Activated CD8-positive, alpha-beta memory T cell treated with anti-CD3 and anti-CD28 coated beads for 4 hours (primary cell): ENCODE results near the gene UMAD1.

ENCODE experiments used
- DNase-seq, 2 donors: peaks; one replicate each; pipeline ENCODE4 v3.0.0-alpha.2; 2020; ENCODE audit warnings: low read depth in 2 of 2

Gene UMAD1

DNA sequence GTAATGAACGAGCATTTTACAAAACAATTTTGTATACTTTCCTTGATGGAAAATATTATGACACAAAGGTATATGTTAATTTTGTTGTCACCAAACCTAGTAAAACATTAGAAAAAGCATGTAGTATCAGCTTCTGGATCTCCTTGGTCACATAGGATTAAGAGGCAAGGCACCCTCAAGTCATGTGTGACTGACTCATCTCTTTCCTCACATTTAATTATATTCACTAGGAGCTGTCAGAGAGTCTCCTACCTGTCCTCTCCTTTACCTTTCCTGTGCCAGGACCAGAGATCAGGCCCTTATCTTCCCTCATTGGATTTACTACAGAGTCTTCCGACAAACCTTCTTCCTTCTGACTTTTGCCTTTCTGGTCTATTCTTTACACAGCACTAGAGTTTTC, 189.1 kb downstream of the UMAD1 start:
- no peak for DNase-seq

DNA sequence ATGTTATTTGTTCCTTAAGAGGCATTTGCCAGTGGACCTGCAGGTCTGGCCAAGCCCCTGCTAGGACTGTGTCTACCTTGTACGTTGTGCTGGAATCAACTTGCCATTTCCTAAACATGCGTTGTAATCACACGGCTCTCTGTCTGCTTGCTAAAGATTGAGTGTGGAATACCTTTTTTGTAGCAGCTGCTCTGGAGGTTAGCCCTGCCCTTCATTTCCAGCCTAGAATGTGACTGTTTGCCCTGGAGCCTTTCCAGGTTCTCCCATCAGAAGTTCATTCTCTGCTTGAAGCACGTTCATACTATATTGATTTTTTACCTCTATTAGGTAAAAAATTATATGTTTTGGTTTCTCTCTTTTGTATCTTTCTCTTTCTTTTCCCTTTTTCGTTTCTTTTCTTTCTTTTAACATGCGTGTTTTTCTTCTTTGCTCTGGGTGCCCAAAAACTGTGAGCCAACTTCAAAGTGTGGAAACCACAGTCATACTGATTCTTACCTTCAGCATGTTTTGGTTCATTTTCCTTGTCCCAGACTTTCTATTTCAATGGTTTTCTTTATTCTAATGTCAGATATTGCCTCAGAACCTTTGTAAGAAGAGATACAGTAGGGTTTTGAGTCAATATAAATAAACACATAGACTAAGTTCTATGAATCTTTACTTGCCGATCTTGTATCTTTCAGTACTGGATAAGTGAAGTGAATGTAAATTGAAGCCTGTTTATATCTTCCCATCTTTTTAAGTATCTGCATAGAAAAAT, 189.7 kb downstream of the UMAD1 start:
- no peak for DNase-seq

DNA sequence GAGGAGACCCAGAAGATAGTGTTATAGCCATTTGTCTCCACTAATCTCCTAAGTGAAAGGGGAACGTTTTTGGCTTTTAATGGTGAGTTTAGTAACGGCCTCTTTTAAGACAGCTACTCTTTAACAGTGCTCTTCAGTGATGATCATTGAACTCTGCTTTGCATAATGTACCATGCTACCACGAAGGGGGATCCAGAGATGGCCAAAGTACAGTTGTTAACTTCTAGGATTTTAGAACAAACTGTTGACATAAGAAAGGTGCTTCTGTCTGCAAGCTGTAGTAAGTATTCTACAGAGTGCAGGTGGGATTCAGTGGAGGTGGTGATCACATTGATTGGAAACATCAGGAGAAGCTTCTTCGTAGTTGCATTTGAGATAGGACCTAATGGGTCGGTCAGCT, 192.0 kb downstream of the UMAD1 start:
- no peak for DNase-seq

DNA sequence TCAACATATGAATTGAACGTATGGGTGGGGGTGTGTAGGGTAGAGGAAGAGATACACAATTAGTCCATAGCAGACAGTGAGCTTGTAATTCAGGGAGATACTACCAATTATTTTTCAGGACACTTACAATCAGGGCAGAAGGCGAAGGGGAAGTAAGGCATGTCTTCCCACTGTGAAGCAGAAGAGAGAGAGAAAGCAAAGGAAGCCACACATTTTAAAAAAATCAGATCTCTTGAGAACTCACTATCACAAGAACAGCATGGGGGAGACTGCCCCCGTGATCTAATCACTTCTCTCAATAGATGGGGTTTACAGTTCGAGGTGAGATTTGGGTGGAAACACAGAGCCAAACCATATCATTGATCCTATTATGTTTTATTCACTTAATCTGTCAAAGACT, 194.2 kb downstream of the UMAD1 start:
- DNase-seq = no peak

DNA sequence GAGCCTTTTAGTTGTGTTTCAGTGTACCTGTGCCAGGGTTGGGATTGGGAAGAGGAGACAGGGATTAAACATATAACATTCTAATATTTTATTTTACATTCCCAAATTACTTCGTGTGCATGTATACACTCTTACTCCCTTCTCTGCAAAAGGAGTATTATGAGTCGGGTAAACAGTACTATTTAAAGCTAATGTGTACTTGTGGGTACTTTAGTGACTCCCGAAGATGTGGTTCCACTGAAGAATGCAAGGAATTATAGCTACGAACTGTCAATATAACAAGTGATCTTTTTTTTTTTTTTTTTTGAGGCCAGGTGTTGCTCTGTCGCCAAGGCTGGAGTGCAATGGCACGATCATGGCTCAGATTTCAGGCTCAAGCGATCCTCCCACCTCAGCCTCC, 200.5 kb downstream of the UMAD1 start:
- no peak for DNase-seq

DNA sequence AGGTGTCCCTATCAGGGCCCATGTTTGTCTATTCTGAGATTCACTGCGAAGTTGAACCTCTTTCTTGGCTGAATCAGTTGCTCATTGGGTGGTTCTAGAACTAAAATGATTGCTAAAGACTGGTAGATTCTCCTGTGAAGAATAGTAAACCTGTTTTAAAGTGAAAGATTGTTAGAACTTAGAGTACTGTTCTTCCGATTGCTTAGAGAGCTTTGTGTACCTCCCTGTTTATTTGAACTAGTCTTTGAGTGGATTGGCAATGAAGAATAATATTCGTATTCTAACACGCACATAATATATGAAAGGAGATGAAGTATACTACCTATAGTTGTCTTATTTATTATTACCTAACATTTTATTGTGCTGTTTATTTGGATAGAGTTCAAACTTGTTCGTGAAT, 202.7 kb downstream of the UMAD1 start:
- no peak for DNase-seq

DNA sequence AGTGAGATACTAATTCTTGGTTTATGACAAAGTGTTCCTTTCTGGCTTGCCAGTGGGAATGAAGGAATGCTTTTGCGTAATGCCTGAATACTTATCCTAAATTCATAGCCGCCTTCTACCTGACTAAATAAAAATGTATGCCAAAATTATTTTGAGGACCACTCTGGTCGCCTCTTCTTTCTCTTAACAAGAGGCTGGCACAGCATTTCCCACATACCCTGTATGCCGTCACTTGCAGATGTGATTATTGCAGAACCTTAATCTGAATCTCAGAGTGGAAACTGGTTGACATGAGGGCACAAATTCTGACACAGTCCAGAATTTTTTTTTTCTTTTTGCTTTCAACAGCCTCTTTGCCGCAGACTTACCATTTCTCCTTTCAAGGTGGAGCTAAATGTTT, 203.4 kb downstream of the UMAD1 start:
- DNase-seq = no peak

DNA sequence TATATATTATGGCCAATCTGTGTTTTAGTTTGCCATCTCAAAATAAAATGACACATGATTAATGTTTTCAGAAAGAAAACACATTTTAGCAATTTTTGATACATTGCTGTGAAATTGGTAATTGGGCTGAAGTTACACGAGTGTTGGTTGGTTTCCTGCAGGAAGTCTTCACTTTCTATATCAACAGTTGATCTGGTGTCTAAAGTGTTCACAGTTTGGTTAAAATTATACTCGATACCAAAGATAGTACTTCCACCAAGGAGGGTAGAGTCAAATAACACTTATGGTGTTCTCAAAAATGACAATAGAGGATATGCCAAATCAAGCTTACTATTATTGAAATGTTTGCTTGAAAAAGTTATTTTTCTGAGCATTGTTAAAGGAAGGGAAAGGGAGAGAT, 207.7 kb downstream of the UMAD1 start:
- DNase-seq = no peak

DNA sequence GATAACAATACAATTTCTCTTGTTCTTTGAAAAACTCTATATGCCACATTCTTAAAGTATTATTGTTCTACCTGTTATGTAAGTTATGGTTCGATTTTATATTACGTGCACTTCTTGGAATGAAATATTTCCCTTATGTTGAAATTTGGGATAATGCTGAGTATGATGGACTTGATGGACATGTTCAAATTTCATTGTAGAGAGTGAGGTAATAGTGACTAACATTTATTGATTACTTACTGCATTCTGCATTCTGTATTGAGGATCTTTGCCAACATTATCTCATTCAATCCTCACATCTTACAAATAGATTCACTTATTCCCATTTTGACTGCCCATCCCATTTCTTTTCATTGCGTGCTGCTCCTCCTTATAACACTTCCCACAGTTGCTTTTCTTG, 208.3 kb downstream of the UMAD1 start:
- no peak for DNase-seq

DNA sequence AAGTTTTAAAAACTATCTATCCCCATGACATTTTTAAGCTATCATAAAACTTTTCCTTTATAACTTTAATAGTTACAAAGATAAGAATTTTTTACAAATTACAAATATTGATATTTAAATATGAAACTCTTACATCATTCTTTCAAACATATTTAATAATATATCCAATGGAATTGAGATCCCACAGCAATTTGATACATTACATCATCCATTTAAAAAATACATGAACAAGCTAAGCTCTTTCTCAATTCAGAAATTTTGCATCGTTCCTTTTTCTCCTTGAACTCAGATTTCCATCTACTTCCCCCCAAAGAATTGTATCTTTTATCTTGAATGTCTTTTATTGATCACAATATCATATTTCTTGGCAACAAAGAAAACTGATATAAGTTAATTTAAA, 209.6 kb downstream of the UMAD1 start:
- no peak for DNase-seq

DNA sequence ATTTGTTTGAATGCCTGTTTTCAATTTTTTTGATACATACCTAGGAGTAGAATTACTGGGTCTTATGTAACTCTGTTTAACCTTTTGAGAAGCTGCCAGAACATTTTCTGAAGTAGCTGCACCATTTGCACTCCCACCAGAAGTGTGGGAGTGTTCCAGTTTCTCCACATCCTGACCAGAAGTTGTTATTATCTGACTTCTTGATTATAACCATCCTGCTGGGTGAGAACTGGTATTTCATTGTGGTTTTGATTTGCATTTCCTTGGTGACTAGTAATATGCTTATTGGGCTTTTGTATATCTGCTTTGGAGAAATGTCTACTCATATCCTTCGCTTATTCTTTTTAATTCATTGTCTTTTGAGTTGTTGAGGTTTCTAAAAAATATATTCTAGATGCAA, 210.8 kb downstream of the UMAD1 start:
- no peak for DNase-seq

DNA sequence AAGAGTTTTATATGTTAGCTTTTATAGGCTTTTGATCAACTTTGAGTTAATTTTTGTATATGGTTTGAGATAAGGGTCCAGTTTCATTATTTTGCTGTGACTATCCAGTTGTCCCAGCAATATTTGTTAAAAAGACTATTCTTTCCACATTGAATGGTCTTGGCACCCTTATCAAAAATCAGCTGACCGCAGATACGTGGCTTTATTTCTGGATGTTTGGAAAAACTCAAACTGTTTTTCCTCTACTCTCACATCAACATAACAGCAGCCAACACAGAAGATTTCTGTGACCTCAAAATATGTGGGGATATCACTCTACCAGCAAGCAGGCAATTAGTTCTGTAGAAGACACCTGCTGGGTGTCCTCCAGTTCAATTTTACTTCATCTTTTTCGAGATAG, 211.4 kb downstream of the UMAD1 start:
- DNase-seq = no peak

DNA sequence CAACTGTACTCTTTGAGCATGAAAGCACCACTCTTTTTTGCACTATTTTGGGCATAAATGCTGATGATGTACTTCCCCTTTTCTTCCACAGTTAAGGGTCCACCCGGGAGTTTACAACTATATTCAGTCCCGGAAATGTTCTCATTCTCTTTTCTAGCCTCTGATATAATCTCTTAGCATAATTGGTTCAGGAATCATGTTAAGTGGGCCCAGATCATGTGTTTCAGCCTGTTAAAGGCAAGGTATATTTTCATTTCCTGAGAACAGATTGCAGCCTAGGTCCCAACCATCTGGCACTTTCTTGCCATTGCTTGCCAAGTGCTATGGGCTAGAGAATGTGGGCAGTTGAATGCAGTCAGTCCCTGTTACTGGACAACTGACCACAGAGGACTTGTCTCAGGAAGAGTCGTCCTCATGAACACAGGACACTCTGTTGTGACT, 216.6 kb downstream of the UMAD1 start:
- no peak for DNase-seq

DNA sequence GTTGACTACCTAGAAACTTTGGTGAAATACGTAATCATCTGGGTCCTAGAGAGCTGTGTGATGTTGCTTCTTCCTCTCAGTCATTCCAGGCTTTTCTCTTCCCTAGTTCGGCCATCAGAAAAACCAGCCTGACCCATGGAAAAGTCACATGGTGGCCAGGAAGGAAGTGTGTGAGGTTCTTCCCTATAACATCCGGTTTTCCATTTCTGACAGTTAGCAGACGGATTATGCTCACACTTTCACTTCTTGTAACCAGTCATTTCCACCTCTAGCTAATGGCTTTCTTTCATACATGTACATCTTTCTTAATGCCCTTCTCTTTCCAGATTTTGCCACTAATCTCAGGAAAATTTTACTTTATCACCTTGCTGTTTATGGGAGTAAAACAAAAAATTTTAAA, 218.0 kb downstream of the UMAD1 start:
- DNase-seq = no peak

DNA sequence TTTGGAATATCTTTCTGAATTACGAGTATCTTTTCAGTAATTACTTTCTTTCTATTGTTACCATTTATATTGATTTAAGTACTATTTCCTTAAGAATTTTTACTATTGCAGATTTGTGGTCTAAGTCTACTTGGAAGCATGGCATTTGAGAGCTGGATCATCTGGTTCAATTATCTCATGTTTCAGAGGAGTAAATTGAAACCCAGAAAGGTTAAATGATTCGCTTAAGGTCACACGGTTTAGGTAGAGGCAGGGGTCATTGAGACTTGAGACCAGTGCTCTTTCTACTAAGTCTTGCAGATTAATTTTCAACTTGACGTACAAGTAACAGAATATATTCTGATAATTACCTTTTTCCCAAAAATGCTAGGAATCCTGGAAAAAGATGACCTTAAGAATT, 218.9 kb downstream of the UMAD1 start:
- DNase-seq = no peak

DNA sequence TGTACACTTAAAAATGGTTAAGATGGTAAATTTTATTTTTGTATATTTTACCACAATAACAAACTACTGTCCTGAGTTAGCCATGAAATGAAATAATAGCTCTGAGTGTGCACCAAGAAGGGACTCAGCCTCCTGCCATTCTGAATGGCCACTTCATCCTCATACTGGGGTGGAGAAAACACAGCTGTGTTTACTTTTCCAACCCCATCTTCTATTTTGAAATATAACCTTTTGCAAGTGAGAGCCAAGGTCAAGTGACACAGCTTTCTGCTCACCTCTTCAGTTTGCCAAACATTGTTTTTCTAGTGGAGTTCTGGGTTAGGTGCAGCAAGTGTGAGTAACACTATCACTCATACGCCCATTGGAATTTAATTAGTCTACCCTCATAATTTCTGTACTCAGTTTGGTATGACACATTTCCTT, 220.7 kb downstream of the UMAD1 start:
- no peak for DNase-seq

DNA sequence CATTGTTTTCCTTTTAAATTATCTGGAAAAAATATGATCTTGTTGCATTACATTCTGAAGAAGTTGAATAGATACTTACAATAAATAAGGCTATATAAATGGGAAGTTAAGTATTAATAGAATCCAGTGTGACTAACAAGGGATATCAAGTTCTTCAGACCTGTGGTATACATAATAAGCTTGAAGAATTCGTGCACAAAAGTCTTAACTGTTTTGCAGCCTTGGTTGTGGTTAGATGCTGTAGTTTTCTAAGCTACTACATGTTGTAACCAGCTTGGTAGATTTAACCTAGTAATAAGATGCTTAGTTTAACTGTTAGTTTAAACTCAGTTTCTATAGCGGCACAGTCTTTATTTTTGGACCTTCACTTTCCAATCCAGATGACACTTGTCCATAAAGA, 221.8 kb downstream of the UMAD1 start:
- no peak for DNase-seq

DNA sequence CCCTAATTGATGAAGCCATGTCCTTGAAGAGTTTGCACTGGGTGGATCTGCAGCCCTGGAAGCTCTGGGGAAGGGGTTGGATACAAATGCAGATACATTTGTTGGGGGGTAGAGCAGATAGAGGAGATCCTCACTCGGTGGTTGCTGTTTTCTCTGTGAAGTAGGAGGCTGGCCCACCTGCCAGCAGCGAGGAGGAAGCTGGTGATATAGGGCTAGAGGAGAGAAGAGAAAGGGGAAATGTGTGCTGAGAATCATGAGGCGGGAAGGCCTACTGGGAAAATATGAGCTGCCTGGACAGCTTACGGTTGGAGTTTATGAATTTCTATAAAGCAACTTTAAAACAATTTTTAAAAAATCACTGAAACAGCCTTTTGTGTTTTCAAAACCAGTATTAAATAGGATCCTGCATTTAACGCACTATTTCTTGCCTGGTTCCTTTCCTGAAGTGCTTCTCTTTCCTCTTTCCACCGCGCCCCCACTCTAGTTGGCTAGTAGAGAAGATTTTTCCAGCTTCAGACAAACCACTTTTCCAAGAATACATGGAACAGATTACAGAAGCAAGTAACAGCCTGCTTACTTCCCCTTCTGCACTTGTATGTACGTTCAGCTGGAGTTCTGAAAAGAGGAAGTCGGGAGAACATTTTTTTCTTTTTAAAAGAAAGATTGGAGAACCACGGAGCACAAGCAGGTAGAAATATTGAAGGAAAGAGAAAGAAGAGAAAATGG, 227.5 kb downstream of the UMAD1 start:
- no peak for DNase-seq

DNA sequence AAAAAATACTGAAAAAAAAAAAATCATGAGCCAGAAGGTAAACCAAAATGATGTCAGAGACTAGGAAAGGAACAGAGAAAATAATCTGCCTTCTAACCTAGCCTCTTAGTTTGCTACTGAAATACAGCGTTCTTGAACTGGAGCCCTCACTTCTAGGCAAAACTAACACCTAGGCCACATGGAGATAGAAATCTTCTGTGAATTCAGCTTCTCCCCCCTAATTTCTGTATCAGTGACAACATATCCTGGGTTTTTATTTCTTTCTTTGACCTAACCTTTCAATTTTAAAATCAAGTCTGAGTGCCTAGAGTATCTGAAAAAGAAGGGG, 228.0 kb downstream of the UMAD1 start:
- DNase-seq = no peak

DNA sequence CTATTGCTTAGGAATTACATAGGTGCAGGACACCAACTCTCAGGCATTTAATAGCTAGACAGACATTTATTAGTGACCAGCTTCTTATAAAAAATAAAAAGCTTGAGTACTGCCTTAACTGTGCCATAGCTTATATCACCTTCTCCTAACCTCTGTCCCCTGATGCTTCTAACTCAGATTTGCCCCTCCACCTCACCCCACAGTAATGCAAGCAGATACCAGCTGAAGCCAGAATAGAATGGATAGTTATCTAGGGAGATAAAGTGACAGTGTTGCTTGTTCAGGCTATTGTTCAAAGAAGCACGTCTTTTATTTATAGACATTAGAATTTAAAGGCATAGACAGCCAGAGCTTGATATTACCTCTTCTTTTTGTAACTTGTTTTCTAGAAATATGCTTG, 228.5 kb downstream of the UMAD1 start:
- no peak for DNase-seq

DNA sequence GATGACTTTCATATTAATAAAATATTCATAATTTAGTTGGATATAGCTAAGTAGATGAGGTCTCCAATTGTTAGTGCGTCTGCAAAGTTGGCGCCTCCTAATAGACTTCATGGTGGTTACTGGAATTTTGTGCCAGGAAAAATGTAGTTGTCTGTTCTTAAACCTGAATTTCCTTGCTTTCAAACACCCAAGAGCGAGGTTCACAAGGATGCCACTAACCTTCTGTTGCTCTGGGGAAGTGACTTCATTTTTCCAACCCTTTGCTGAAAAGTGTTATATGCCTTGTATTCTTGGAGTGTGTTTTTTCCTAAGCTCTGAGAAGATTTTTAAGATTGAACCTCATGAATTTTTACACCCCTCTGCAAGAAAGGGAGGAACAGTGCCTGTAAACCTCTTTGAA, 229.1 kb downstream of the UMAD1 start:
- no peak for DNase-seq

DNA sequence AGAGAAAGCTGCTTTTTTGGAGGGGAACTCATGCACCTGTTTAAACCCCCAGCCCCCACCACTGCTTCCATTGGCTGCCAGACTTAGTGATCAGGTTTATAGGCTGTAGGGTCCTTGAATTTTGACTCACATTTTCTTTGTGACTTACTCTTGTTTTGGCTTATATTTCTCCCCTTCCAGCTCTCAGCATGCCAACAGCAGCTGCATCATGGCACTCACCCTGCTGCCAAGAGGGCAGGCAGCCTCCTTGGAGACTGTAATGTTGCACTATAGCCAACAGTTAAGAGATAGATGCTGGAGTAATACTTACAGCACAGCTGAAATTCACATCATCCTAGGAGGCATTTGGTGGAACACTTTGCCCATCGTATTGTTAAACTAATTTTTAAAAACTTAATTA, 230.0 kb downstream of the UMAD1 start:
- no peak for DNase-seq

DNA sequence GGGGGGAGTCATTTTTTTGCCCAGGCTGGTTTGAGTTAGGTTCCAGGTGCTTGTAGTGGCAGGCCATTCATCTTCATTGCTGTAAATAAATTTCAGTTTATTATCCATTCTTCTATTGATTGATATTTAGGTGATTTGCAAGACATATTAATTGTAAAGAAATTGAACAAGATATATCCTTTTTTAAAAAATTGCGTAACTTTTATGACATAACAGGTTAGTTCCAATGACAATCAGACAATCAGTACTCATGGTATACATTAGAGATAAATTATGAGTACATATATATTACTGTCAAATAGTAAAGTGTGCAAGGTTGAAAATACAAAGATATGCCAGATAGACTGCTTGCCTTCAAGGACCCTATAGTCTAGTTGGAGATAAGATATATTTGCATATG, 235.9 kb downstream of the UMAD1 start:
- no peak for DNase-seq

DNA sequence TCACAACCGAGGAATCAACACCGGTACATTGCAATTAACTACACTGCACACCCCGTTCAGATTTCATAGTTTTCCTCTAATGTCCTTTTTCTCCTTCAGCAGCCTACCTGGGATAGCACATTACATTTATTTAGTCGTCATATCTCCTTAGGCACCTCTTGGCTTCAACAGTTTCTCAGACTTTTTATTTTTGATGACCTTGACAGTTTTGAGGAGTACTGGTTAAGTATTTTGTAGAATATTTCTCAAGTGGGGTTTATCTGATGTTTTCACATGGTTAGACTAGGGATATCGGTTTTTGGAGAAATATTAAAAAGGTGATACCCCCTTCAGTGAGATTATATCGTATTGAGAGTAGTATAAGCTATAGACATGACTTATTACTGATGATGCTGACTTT, 241.0 kb downstream of the UMAD1 start:
- no peak for DNase-seq
